Effector memory CD4-positive, alpha-beta T cell (primary cell): Measurements from ENCODE around the gene VWA5B2.
"Not testable (repeated sequence)": the region's sequence is repeated elsewhere in the genome, so short reads cannot be mapped to it uniquely, and the experiment has no call there.

Experiments
- DNase-seq, 3 donors: peaks; one replicate each; pipeline ENCODE4 v3.0.0-alpha.2; 2020
- H3K27ac ChIP-seq: 2 replicates; pipeline ENCODE4 v1.7.0; 2013; ENCODE audit warnings: mild to moderate bottlenecking, low read length, moderate library complexity; ENCODE audit not compliant: insufficient read depth, poor library complexity, severe bottlenecking
- H3K27me3 ChIP-seq: replicated peaks from 2 replicates; pipeline ENCODE4 v1.7.0; 2013; ENCODE audit warnings: mild to moderate bottlenecking, low read length; ENCODE audit not compliant: insufficient read depth, control insufficient read depth, poor library complexity, severe bottlenecking
- H3K36me3 ChIP-seq: 2 replicates; pipeline ENCODE4 v1.7.0; 2013; ENCODE audit warnings: mild to moderate bottlenecking, low read length, moderate library complexity; ENCODE audit not compliant: control insufficient read depth, insufficient read depth
- H3K4me1 ChIP-seq: 2 replicates; pipeline ENCODE4 v1.7.0; 2013; ENCODE audit warnings: low read length, mild to moderate bottlenecking; ENCODE audit not compliant: control insufficient read depth, insufficient read depth, poor library complexity, severe bottlenecking
- H3K4me3 ChIP-seq: 2 replicates; pipeline ENCODE4 v1.7.0; 2013; ENCODE audit warnings: low read length, low read depth, mild to moderate bottlenecking; ENCODE audit not compliant: insufficient read depth, poor library complexity, severe bottlenecking
- H3K9me3 ChIP-seq: 2 replicates; pipeline ENCODE4 v1.7.0; 2013; ENCODE audit warnings: mild to moderate bottlenecking, low read length, moderate library complexity; ENCODE audit not compliant: control insufficient read depth

VWA5B2 gene

DNA sequence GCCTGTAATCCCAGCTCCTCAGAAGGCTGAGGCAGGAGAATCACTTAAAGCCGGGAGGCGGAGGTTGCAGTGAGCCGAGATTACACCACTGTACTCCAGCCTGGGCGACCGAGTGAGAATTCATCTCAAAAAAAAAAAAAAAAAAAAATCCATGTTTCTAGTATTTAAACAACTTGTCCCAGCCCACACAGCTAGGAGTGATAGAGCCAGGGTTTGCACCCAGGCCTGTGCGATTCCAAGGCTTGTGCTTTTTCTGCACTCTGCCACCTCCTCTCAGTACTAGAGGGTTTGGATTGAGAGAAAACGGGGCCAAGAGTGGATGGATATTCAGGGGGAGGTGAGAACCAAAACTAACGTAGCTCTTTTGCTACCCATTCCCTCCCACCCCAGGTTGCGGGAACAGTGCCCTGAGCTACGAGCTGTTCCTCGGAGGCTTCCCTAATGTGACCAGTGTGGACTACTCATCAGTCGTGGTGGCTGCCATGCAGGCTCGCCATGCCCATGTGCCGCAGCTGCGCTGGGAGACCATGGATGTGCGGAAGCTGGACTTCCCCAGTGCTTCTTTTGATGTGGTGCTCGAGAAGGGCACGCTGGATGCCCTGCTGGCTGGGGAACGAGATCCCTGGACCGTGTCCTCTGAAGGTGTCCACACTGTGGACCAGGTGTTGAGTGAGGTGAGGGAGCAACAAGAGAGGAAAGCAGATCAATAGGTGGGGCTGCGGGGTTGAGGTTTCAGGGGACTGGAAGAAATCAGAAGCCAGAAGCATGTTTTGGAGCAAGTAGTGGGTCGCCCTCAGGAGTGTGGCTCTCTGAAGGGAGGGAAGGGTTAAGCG, 27.9 kb downstream of the VWA5B2 start:
- DNase-seq = no peak

DNA sequence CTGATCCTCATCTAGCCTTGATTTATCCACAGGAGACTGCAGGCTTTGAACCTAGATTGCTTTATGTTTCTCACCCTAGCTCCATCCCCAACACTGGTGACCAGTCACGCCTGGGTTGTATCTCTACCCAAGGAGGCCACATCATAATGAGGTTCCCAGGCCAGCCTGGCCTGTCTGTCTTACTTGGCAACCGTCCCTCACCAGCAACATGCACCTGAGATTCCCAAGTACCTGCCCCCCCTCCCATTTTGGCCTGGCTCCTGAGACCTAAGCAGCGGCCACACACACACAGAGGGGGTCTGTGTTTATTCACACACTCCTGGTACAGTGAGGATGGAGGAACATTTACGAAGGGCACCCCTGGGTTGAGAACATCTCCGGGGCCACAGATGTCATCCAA, 29.5 kb downstream of the VWA5B2 start:
- Histone ChIP-seq H3K36me3 (no peaks in the 10 kb centered on the region), H3K4me3 (no peak overlapping the region), H3K27ac (no peak overlapping the region), H3K27me3 (peaks cover 3% of the 10 kb centered on the region), H3K4me1 (peaks cover 24% of the 10 kb centered on the region), H3K9me3 (no peaks in the 10 kb centered on the region)
- DNase-seq = no peak

More for the DNA sequence above, 27.9 kb downstream of the VWA5B2 start:
- no peak overlapping the region for H3K4me3 ChIP-seq
- H3K36me3 ChIP-seq = no peaks in the 10 kb centered on the region
- H3K27me3 ChIP-seq = peaks cover 3% of the 10 kb centered on the region
- H3K4me1 ChIP-seq = peaks cover 17% of the 10 kb centered on the region
- no peak overlapping the region for H3K27ac ChIP-seq
- H3K9me3 ChIP-seq = no peaks in the 10 kb centered on the region

DNA sequence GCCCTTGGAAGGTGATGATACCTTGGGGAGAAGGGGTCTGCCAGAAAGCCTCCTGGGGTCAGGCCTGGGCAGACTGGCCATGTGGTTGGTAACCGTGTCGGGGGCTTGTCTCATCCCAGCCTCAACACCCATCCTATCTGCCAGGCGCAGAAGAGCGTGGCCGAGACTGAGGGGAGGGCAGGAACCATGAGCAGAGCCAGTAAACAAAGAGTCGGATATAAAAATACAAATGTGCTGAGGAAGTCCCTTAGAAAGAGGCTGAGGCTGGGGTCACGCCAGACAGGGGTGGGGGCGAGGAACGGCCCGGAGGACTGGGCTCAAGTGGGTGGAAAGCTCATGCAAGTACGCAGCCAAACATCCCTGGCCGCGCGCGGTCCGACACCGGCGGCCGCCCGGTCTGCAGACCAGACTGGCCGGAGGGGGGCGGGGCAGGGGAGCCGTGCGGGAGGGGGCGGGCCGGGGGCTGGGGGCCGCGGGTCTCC, 30.1 kb downstream of the VWA5B2 start:
- no peak overlapping the region for H3K27ac ChIP-seq
- peaks cover 3% of the 10 kb centered on the region for H3K27me3 ChIP-seq
- no peak overlapping the region for H3K4me3 ChIP-seq
- H3K36me3 ChIP-seq = no peaks in the 10 kb centered on the region
- H3K4me1 ChIP-seq = peaks cover 24% of the 10 kb centered on the region
- no peaks in the 10 kb centered on the region for H3K9me3 ChIP-seq
- no peak for DNase-seq

DNA sequence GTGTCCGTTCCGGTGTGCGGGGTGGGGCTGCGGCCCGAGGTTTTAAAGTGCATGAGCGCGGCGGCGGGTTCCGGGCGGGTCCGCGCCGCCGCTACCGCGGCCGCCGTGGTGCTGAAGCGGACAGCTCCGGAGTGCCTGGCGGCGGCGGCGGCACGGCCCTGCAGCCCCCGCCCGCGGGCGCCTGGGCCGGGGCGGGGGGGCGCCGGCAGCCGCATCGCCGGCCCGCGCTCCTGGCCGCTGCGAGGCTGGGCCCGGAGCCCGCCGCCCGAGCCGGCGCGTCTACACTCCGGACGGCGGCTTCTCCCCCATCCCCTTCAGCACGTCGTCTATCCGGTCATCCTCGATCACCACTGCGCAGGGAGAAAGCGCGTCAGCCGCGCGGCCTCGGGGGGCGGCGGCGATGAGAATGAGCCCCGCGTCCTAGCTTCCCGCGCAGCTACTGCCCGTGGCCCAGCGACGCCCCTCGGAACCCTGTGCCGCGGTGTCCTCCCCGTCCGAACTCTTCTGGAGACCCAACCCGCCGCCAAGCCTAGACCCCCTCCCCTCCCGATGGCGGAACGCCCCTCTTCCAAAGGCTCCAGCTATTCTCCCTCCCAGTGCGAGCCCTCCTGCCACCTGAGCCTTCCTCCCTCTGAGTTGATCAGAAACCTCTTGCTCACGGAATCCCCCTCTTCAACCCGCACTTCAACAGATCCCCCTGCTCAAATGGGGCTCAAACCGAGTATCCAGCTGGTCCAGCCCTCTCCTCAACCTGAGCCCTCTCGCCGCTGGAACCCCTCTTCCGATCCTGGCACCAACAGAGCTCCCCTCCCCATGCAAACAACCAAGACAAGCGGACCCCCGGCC, 30.7 kb downstream of the VWA5B2 start:
- peak overlapping the region; percentile 59 for H3K4me3 ChIP-seq
- H3K4me1 ChIP-seq = peaks cover 24% of the 10 kb centered on the region
- H3K9me3 ChIP-seq = no peaks in the 10 kb centered on the region
- H3K27ac ChIP-seq = peak overlapping the region; percentile 7
- peaks cover 3% of the 10 kb centered on the region for H3K27me3 ChIP-seq
- no peaks in the 10 kb centered on the region for H3K36me3 ChIP-seq
- peak in 1 of 3 donors; percentile 18 for DNase-seq

DNA sequence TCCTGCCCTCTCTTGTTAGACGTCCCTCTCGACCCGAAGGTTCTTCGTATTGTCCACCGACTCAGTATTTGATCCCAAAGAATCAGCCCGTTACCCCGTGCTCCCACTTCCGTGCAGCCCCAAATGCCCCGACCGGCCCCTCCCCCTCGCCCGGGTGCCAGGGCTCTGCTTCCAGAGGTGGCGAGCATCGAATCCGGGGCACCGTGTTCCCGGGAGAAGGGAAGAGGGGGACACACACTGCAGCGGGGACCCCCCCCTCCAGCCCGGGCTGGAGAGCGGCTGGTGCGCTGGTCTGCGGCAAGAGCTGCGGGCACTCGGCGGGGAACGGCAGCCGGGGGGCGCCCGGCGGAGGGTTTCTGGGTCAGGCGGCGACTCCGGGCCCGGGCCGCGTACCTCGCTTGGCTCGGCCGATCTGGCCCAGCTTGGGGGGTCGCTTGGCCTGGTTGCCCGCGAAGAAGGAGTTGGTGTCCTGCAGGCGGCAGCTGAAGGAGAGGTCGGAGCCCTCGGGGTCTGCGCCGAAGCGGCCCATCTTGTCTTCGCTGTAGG, 31.4 kb downstream of the VWA5B2 start:
- H3K36me3 ChIP-seq = no peaks in the 10 kb centered on the region
- H3K27me3 ChIP-seq = peaks cover 3% of the 10 kb centered on the region
- DNase-seq = no peak
- H3K4me1 ChIP-seq = peaks cover 24% of the 10 kb centered on the region
- peak overlapping the region; percentile 59 for H3K4me3 ChIP-seq
- no peaks in the 10 kb centered on the region for H3K9me3 ChIP-seq
- H3K27ac ChIP-seq = peak overlapping the region; percentile 7

- peaks cover 24% of the 10 kb centered on the region for H3K4me1 ChIP-seq
- no peaks in the 10 kb centered on the region for H3K36me3 ChIP-seq
- peaks cover 3% of the 10 kb centered on the region for H3K27me3 ChIP-seq
- H3K4me3 ChIP-seq = peak within 1 kb of the TSS; percentile 61
- H3K27ac ChIP-seq = peak within 1 kb of the TSS; percentile 7
- no peaks in the 10 kb centered on the region for H3K9me3 ChIP-seq
- DNase-seq = peak; percentile 53 to 65 (median 54)
Measured at GRCh38 chr3:184261270-184261853, 32.0 kb downstream of the VWA5B2 start, which contains the start of gene CAMK2N2. Gene CAMK2N2, minus strand, starts transcription at chr3:184261553. Its CDS starts 268 bp downstream, at chr3:184261285.

DNA sequence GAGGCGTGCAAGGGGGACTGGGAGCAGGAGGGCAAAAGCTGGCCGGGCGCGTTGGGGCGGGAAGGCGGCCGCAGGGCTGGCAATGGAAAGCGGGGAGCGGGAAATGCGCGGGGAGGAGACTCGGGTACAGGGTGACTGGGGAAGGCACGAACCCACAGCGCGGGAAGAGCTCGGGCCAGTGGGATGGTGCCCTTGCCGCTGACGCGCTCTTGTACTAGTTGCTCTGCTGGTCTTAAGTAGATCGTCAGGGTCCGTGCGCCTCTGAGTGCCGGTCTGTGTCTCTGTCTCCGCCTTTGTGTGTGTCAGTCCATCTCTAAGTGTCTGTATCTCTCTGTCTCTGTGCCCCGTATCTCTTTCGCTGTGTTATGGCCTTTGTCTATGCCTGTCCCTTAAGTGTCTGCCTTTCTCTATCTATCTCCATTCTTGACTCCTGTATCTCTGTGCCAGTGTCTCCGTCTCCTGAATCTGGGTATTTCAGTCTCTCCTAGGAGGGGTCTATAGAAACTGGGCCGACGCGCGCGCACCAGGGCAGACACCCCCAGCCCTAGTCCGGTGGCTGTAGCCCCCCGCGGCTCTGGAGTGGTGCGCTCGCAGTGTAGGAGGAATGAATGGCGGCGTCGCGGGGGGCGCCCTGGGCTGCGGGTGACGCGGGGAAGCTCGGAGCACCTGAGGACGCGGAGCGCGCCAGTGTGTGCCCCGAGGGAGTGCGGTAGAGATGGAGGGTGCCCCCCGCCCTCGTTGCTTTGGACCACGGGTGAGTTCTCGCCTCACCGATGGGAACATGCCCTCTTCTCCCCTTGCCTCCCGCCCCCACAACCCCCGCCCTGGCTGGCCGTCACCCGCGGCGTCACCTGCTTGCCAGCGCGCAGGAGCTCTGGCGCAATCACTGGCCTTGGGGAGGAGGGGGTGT, 32.7 kb downstream of the VWA5B2 start:
- no peak for DNase-seq
- Histone ChIP-seq H3K9me3 (no peaks in the 10 kb centered on the region), H3K27ac (no peak overlapping the region), H3K27me3 (peaks cover 3% of the 10 kb centered on the region), H3K4me3 (peak overlapping the region; percentile 61), H3K36me3 (no peaks in the 10 kb centered on the region), H3K4me1 (peaks cover 24% of the 10 kb centered on the region)

DNA sequence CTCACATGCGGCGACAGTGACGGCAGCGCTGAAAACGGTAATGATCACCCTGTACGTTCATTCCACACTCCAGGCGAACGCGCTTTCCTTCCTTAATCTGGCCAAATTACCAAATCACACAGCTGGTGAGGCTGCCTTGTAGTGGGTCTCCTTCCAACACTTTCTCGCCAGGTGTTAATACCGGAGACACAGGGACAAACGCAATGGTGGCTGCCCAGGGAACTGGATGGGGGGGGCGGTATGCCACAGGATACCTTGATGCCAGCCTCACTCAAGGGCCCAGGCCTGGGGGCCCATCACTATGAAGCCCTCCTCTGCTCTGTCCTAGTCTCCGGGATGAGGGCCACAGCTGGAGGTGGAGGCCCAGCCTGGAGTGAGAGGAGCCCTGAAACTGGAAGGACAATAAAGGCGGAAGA, 33.4 kb downstream of the VWA5B2 start:
- Histone ChIP-seq H3K27me3 (peaks cover 5% of the 10 kb centered on the region), H3K4me3 (peak overlapping the region; percentile 61)
- no peak for DNase-seq

GRCh38 chr3:184267249-184267648, 37.9 kb downstream of the VWA5B2 start:
- H3K9me3 ChIP-seq, DNase-seq, H3K27me3 ChIP-seq, H3K4me3 ChIP-seq, H3K36me3 ChIP-seq, H3K4me1 ChIP-seq, H3K27ac ChIP-seq: not testable (repeated sequence)

More for the DNA sequence above, 33.4 kb downstream of the VWA5B2 start:
- Histone ChIP-seq H3K9me3 (no peaks in the 10 kb centered on the region), H3K36me3 (no peaks in the 10 kb centered on the region), H3K27ac (no peak overlapping the region), H3K4me1 (peaks cover 24% of the 10 kb centered on the region)
